ENCODE data around the gene CD79B. TPM values are rescaled to one million over a fixed set of nuclear protein-coding genes. Genes with fewer than 3 reads are reported as not detected.
"Not testable (repeated sequence)": the region's sequence is repeated elsewhere in the genome, so short reads cannot be mapped to it uniquely, and the experiment has no call there.

The CD79B gene
- total RNA-seq, 2 experiments from 2014 or later = 17.0 to 19.6 TPM

DNA sequence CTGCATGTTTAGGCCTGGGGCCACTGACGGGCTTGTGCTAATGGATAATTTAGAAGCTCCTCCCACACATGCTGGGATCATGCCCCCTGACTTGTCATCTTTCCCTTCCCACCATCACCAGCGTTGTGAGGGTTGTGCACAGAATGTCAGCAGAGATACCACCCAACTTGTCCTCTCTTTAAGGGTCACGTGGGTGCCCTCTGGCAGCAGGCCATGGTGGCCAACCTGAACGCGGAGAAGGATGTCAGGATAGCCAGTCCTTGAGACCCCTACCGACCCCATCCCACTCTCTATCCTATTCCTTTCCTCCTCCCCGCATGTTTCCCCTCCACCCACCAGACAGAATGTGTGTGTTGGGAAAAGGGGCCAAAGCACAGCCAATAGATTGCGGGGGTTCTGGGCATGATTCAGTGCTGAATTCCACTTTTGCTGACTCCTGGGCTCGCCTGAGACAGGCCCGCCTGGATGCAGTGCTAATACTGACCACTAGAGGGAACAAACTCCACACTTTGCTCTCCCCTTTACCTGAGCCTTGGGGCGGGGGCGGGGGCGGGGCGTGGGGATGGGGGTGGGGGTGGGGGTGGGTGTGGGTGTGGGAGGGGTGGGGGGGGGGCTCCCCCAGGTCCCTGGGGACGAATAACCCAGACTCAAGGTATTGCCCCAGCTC lies 50.1 kb downstream of the CD79B start, which contains the start of gene GH2:
Gene GH2, minus strand, starts transcription at position 10 of the 667 bp plus-strand sequence. CDS start 143 bp downstream, outside the sequence.
- DNase-seq = peak; percentile 47
- H3K9me3 Mint-ChIP-seq = no peaks in the 10 kb centered on the region
- peaks cover 1% of the 10 kb centered on the region for H3K4me1 Mint-ChIP-seq
- H3K27me3 Mint-ChIP-seq = peaks cover 13% of the 10 kb centered on the region
- no peaks in the 10 kb centered on the region for H3K36me3 Mint-ChIP-seq
- ATAC-seq (ENCODE audit: low read depth) = peak; percentile 88
- POLR2A ChIA-PET = no interaction called here
- H3K4me3 Mint-ChIP-seq = no peak within 1 kb of the TSS
- no peak within 1 kb of the TSS for H3K27ac Mint-ChIP-seq

DNA sequence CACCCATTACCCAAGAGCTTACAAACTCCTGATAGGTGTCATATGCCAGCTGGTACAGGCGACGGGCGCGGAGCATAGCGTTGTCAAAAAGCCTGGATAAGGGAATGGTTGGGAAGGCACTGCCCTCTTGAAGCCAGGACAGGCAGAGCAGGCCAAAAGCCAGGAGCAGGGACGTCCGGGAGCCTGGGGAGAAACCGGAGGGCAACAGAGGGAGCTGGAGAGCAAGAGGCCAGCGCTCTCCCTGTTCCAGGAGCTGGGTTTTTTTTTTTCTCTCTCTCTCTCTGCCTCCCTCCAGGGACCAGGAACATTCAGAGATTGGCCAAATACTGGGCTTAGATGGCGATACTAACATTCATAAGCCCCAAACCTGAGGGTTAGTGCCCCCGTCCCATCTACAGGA lies 50.8 kb downstream of the CD79B start:
- H3K36me3 Mint-ChIP-seq; H3K9me3 Mint-ChIP-seq; DNase-seq; H3K4me1 Mint-ChIP-seq; H3K4me3 Mint-ChIP-seq; POLR2A ChIA-PET; H3K27ac Mint-ChIP-seq; ATAC-seq (ENCODE audit: low read depth): not testable (repeated sequence)
- H3K27me3 Mint-ChIP-seq = peaks cover 11% of the 10 kb centered on the region

DNA sequence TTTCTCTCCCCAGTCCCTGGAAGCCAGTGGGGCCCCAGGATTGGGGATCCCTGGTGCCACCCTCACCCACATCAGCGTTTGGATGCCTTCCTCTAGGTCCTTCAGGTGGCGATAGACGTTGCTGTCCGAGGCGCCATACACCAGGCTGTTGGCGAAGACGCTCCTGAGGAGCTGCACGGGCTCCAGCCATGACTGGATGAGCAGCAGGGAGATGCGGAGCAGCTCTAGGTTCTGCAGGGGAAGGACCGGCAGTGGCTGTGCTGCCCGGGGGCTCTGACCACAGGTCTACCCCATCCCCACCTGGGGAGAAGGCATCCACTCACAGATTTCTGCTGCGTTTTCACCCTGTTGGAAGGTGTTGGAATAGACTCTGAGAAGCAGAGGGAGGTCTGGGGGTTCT lies 51.4 kb downstream of the CD79B start:
- Mint-ChIP-seq H3K36me3 (no peaks in the 10 kb centered on the region), H3K9me3 (no peaks in the 10 kb centered on the region)
- POLR2A ChIA-PET = no interaction called here

More for the DNA sequence above, 51.4 kb downstream of the CD79B start:
- H3K27me3 Mint-ChIP-seq = peaks cover 11% of the 10 kb centered on the region
- ATAC-seq (ENCODE audit: low read depth) (no peak), DNase-seq (no peak)
- H3K27ac Mint-ChIP-seq = no peak overlapping the region
- H3K4me1 Mint-ChIP-seq = peaks cover 1% of the 10 kb centered on the region
- H3K4me3 Mint-ChIP-seq = no peak overlapping the region

Other genes with a start within 250 kb of the CD79B start
- 100 to 1,000 TPM; 452 to 453 TPM for gene LIMD2, start 232.2 kb downstream of the CD79B start, total RNA-seq
- 10 to 100 TPM; 54.0 to 61.4 TPM for gene STRADA, start 190.5 kb downstream of the CD79B start, total RNA-seq
- 10 to 100 TPM; 47.0 to 54.8 TPM for gene CCDC47, start 158.7 kb downstream of the CD79B start, total RNA-seq
- 100 to 1,000 TPM; 126 to 143 TPM for gene DDX42, start 158.2 kb downstream of the CD79B start, total RNA-seq
- gene PSMC5, start 104.9 kb downstream of the CD79B start, total RNA-seq = 100 to 1,000 TPM; 132 to 135 TPM
- gene FTSJ3, start 104.7 kb downstream of the CD79B start, total RNA-seq = 10 to 100 TPM; 56.7 to 58.6 TPM
- gene SMARCD2, start 89.6 kb downstream of the CD79B start, total RNA-seq = 100 to 1,000 TPM; 129 to 138 TPM
- gene CSH2, start 58.7 kb downstream of the CD79B start, total RNA-seq = not detected
- gene GH2, start 50.4 kb downstream of the CD79B start, total RNA-seq = not detected
- gene CSH1, start 35.8 kb downstream of the CD79B start, total RNA-seq = not detected
- gene CSHL1, start 21.1 kb downstream of the CD79B start, total RNA-seq = not detected
- gene GH1, start 13.5 kb downstream of the CD79B start, total RNA-seq = not detected
- gene SCN4A, start 40.6 kb upstream of the CD79B start, total RNA-seq = not detected
- gene PRR29, start 66.0 kb upstream of the CD79B start, total RNA-seq = 1 to 10 TPM in 1 of 2 experiments, under 1 TPM in 1; 1.00 to 1.4 TPM
- gene ICAM2, start 88.3 kb upstream of the CD79B start, total RNA-seq = 10 to 100 TPM; 59.0 to 61.7 TPM
- 10 to 100 TPM; 38.6 to 45.3 TPM for gene ERN1, start 197.8 kb upstream of the CD79B start, total RNA-seq